ENCODE results near the gene TEX26.

- TF ChIP-seq CTCF (IDR thresholded peaks at IDR 0.05), result no peak
- no peak for TF ChIP-seq POLR2A (IDR thresholded peaks at IDR 0.05)
These were observed 88.5 kb downstream of the TEX26 start for GRCh38 chr13:31020996-31021395.
